OCI-LY7 (cell line): Measurements from ENCODE around the gene GLP1R. TPM values are rescaled to one million over a fixed set of nuclear protein-coding genes. Genes with fewer than 3 reads are reported as not detected.

Experiments
- BruUV-seq: library from RNA; stranded (reverse); fragments of 400-500 nt; replicated peaks from 2 replicates; lab custom pipeline; 2021; lab: Mats Ljungman, UMichigan
- CTCF ChIA-PET: fragments of 300-600 bp; sonication (Branson Sonifier 250); formaldehyde crosslinking; loops from one replicate; lab custom pipeline; 2022; ENCODE audit warnings: antibody characterized with exemption; ENCODE audit not compliant: unreplicated experiment; lab: Charles Lee
- POLR2A ChIA-PET: fragments of 300-600 bp; sonication (Branson Sonifier 250); formaldehyde crosslinking; loops from one replicate; lab custom pipeline; 2022; ENCODE audit warnings: antibody characterized with exemption; lab: Charles Lee
- DNase-seq: peaks from one replicate; pipeline ENCODE4 v3.0.0-alpha.2; 2015; ENCODE audit warnings: low spot score
- H2AFZ ChIP-seq: fragments of 200-600 bp; sonication (generic), shearing (Covaris generic); 2 replicates; pipeline ENCODE4 v1.6.1; 2014; ENCODE audit warnings: mild to moderate bottlenecking, antibody characterized with exemption, low read length, moderate library complexity
- H3K27ac ChIP-seq: fragments of 200-600 bp; sonication (generic); 2 replicates; pipeline ENCODE4 v1.5.1; 2014; ENCODE audit warnings: mixed run types, low read depth, mild to moderate bottlenecking, moderate library complexity, low read length, inconsistent platforms; ENCODE audit not compliant: poor library complexity, severe bottlenecking
- H3K36me3 ChIP-seq: fragments of 200-600 bp; sonication (generic); 2 replicates; pipeline ENCODE4 v1.6.1; 2014; ENCODE audit warnings: mild to moderate bottlenecking, antibody characterized with exemption, low read length, moderate library complexity, mixed read lengths; ENCODE audit not compliant: insufficient read depth
- H3K4me1 ChIP-seq: fragments of 200-600 bp; sonication (generic); 2 replicates; pipeline ENCODE4 v1.5.1; 2014; ENCODE audit warnings: mild to moderate bottlenecking, low read length; ENCODE audit not compliant: insufficient read depth, poor library complexity, severe bottlenecking
- H3K4me2 ChIP-seq: fragments of 200-600 bp; sonication (generic); 2 replicates; pipeline ENCODE4 v1.6.1; 2014; ENCODE audit warnings: mild to moderate bottlenecking, low read length
- H3K4me3 ChIP-seq: fragments of 200-600 bp; sonication (generic); 2 replicates; pipeline ENCODE4 v1.5.1; 2014; ENCODE audit warnings: mild to moderate bottlenecking, low read depth, low read length; ENCODE audit not compliant: poor library complexity, severe bottlenecking
- H3K79me2 ChIP-seq: fragments of 200-600 bp; sonication (generic); 2 replicates; pipeline ENCODE4 v1.6.1; 2016; ENCODE audit warnings: low read depth, mild to moderate bottlenecking, low read length, moderate library complexity, mixed read lengths; ENCODE audit not compliant: insufficient read depth
- H3K9me2 ChIP-seq: fragments of 200-600 bp; sonication (generic); 2 replicates; pipeline ENCODE4 v1.6.1; 2016; ENCODE audit warnings: mild to moderate bottlenecking, low read length, mixed read lengths; ENCODE audit not compliant: insufficient read depth
- H3K9me3 ChIP-seq: fragments of 200-600 bp; sonication (generic); 2 replicates; pipeline ENCODE4 v1.6.1; 2014; ENCODE audit warnings: mild to moderate bottlenecking, mixed run types, low read length, mixed read lengths
- H4K20me1 ChIP-seq: fragments of 200-600 bp; sonication (generic); 2 replicates; pipeline ENCODE4 v1.6.1; 2014; ENCODE audit warnings: mild to moderate bottlenecking, antibody characterized with exemption, low read length, moderate library complexity, mixed read lengths; ENCODE audit not compliant: insufficient read depth
- CTCF ChIP-seq: fragments of 200-600 bp; sonication (generic); conservative IDR thresholded peaks from 2 replicates; pipeline ENCODE4 v1.5.1; 2014; ENCODE audit warnings: mild to moderate bottlenecking, antibody characterized with exemption, low read length, moderate library complexity, mixed read lengths
- EZH2phosphoT487 ChIP-seq: fragments of 200-600 bp; sonication (generic); IDR thresholded peaks from 2 replicates; pipeline ENCODE4 v1.6.1; 2018; ENCODE audit warnings: low read depth, borderline replicate concordance, mild to moderate bottlenecking, mixed run types, antibody characterized with exemption, low read length, moderate library complexity, mixed read lengths
- intact Hi-C: fragments of 100-400 bp; cut with micrococcal nuclease; formaldehyde crosslinking; loops from one replicate; pipeline ENCODE4 v1.10.0; 2022; ENCODE audit not compliant: unreplicated experiment
- total RNA-seq, 2 experiments: library from RNA; depleted of rRNA in 1 of 2; stranded (reverse); fragments of >200 nt in 1 of 2; shearing (Covaris generic) in 1 of 2; gene quantifications; 2 replicates each; pipeline ENCODE4 v1.2.3, GENCODE V29; 2014 to 2022

Gene GLP1R
- total RNA-seq, 2 experiments from 2014 or later = not detected

GRCh38 chr6:39026175-39026574, 22.4 kb upstream of the GLP1R start:
- no peak overlapping the region for H2AFZ ChIP-seq
- CTCF ChIA-PET = no interaction called here
- BruUV-seq = no TSS peak
- no peak overlapping the region for H3K27ac ChIP-seq
- intact Hi-C loops = no loop called here
- H3K4me2 ChIP-seq = no peak overlapping the region
- no peaks in the 10 kb centered on the region for H3K36me3 ChIP-seq
- H3K79me2 ChIP-seq = no peaks in the 10 kb centered on the region
- H4K20me1 ChIP-seq = no peaks in the 10 kb centered on the region
- no peak for TF ChIP-seq CTCF
- TF ChIP-seq EZH2phosphoT487 = no peak
- no peak for DNase-seq
- H3K4me3 ChIP-seq = no peak overlapping the region
- no peaks in the 10 kb centered on the region for H3K9me2 ChIP-seq
- H3K9me3 ChIP-seq = no peaks in the 10 kb centered on the region
- H3K4me1 ChIP-seq = no peaks in the 10 kb centered on the region
- POLR2A ChIA-PET = no interaction called here

GRCh38 chr6:39029156-39030011, 19.2 kb upstream of the GLP1R start:
- Histone ChIP-seq H2AFZ (no peak overlapping the region), H3K27ac (no peak overlapping the region), H3K36me3 (no peaks in the 10 kb centered on the region), H3K79me2 (no peaks in the 10 kb centered on the region), H3K4me3 (no peak overlapping the region), H4K20me1 (no peaks in the 10 kb centered on the region), H3K9me3 (no peaks in the 10 kb centered on the region), H3K4me1 (no peaks in the 10 kb centered on the region), H3K4me2 (no peak overlapping the region), H3K9me2 (no peaks in the 10 kb centered on the region)
- no TSS peak for BruUV-seq
- peak; percentile 85 for TF ChIP-seq CTCF
- TF ChIP-seq EZH2phosphoT487 = no peak
- ChIA-PET POLR2A (no interaction called here), CTCF (no interaction called here)
- intact Hi-C loops = no loop called here
- DNase-seq = peak; percentile 22

- Histone ChIP-seq H3K9me3 (no peaks in the 10 kb centered on the region), H3K9me2 (no peaks in the 10 kb centered on the region), H3K79me2 (no peaks in the 10 kb centered on the region), H3K4me1 (no peaks in the 10 kb centered on the region), H3K27ac (no peak overlapping the region), H3K36me3 (no peaks in the 10 kb centered on the region), H4K20me1 (no peaks in the 10 kb centered on the region), H3K4me3 (no peak overlapping the region), H3K4me2 (no peak overlapping the region), H2AFZ (no peak overlapping the region)
- intact Hi-C loops = no loop called here
- no TSS peak for BruUV-seq
- ChIA-PET CTCF (no interaction called here), POLR2A (no interaction called here)
- no peak for DNase-seq
- no peak for TF ChIP-seq CTCF
- TF ChIP-seq EZH2phosphoT487 = no peak
Observed at GRCh38 chr6:39035681-39036080, 12.9 kb upstream of the GLP1R start.
